Breast epithelium (tissue), 3 donors: Measurements from ENCODE around the gene DNM1L.

Experiments
- CTCF ChIP-seq, 3 donors: fragments of 450-650 bp; IDR thresholded peaks; one replicate each; pipeline ENCODE4 v1.5.1; 2016 to 2017; ENCODE audit warnings: antibody characterized with exemption in 3 of 3, mild to moderate bottlenecking in 3 of 3, moderate library complexity in 3 of 3
- POLR2A ChIP-seq: fragments of 450-650 bp; IDR thresholded peaks from one replicate; pipeline ENCODE4 v1.6.1; 2016; ENCODE audit warnings: antibody characterized with exemption, mild to moderate bottlenecking, moderate library complexity

DNA sequence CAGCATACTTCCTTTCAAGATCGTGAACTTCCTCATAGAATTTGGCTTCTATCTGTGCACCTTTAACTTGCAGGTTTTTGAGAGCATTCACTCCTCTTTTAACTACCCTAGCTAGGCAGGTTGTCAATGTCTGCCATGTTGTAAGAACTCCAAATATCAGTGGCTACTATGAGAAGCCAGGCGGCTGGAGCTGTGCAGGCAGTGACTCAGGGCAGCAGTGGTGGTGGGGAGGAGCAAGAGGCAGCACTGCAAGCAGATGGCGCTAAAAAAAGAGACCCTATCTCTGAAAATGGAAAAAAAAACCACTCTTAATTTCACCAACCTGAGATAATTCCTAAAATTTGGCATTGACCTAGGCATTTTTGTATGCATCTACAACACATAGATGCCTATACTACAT, 48.1 kb downstream of the DNM1L start:
- TF ChIP-seq CTCF (IDR thresholded peaks at IDR 0.05) (no peak), POLR2A (no peak)
